ENCODE data around the gene LRP5. TPM values are rescaled to one million over a fixed set of nuclear protein-coding genes. Genes with fewer than 3 reads are reported as not detected.

Gene LRP5
- total RNA-seq, 2 experiments from 2014 or later = 22.3 to 23.3 TPM

DNA sequence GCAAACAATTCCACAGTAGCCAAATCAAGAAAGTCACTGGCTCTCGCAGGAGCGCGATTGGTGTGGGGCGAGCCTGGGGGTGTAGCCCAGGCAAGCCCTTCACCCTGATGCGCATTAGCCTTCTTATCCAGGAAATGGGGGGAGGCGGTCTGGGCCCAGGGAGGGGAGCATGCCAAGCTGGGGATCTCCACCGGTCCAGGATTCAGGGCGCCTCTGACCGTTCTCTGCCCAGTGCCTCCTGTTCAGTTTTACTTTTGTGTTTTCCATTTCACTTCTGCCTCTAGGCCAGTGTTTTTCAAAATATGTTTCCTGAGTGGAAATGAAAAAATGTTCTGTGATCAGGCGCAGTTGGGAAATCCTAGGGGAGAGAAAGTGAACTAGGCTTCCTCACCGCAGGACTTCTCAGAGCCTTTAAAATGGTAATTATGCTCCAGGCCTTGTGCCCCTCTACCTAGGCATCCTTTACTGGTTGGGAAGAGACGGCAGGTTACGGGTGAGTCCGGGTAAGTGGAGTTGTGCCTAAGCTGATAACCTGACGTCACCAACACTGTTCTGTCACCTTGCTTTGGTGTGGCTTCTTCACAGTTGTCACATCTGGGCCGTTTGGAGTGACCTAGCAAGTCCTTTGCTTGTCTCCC is 18.4 kb downstream of the LRP5 start:
- POLR2A ChIA-PET = interaction anchor here (0.6 to 1.3 kb wide), 6 partner anchors 9 to 129 kb away, joined by 3 to 5 read pairs (median 4); partner anchors contain the start of gene PPP6R3
- peaks cover 2% of the 10 kb centered on the region for H3K27me3 Mint-ChIP-seq
- peak overlapping the region; percentile 82 for H3K4me3 Mint-ChIP-seq
- peaks cover 71% of the 10 kb centered on the region for H3K4me1 Mint-ChIP-seq
- H3K27ac Mint-ChIP-seq = peak overlapping the region; percentile 91
- H3K36me3 Mint-ChIP-seq = peaks cover 8% of the 10 kb centered on the region
- ATAC-seq (ENCODE audit: low read depth) = peak; percentile 5
- no peaks in the 10 kb centered on the region for H3K9me3 Mint-ChIP-seq
- no peak for DNase-seq

DNA sequence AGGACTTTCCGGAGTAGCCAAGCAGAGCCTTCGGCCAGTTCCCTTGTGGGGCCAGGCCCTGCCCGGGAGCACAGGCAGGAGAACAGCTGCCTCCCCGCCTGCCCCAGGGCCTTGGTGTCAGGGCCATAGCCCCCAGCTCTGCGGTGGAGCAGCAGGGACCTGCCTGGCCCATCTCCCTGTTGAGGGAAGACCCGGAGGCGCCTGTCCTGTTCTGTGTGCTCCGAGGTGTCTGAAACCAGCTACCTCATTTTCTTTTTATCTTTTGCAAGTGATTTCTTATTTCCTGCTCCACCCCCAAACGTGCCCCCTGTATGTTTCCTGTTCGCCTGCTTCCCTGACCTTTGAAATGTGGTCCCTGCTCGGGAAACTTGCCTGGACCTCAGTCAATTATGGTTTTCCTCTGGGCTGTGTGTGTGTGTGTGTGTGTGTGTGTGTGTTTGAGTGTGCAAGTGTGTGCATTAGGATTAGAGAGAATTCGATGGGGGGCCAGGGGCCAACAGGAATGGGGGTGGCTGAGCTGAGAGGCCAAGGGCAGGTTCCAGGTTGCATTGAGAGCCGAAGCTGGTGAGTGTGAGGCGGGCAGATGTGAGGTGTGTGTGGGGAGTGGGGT is 19.1 kb downstream of the LRP5 start:
- POLR2A ChIA-PET = interaction anchor here (0.6 to 1.3 kb wide), 6 partner anchors 9 to 129 kb away, joined by 3 to 5 read pairs (median 4); partner anchors contain the start of gene PPP6R3
- Mint-ChIP-seq H3K9me3 (no peaks in the 10 kb centered on the region), H3K36me3 (peaks cover 8% of the 10 kb centered on the region), H3K4me1 (peaks cover 76% of the 10 kb centered on the region), H3K27ac (peak overlapping the region; percentile 91), H3K27me3 (peaks cover 2% of the 10 kb centered on the region), H3K4me3 (peak overlapping the region; percentile 82)
- peak; percentile 52 for DNase-seq
- peak; percentile 72 for ATAC-seq (ENCODE audit: low read depth)

DNA sequence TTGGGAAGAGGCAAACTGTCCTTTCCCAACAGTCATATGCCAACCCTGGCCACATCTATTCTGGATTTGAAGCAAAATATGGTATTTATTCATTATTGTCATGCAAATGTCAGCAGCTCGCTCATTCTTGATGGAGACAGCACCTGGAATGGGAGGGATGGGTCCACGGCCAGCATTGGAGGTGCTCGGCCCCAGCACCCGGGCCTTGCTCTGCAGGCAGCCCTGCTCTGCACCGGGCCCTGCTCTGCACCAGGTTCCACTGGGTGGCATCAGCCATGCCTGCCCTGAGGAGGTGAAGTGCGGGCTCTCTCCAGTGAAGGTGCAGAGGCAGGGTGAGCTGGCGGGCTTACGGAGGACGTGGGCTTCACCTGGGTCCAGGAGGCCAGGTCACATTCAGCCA is 19.8 kb downstream of the LRP5 start:
- POLR2A ChIA-PET = interaction anchor here (1.1 to 1.3 kb wide), 4 partner anchors 10 to 128 kb away, joined by 3 to 4 read pairs (median 4); partner anchors contain the start of gene PPP6R3
- Mint-ChIP-seq H3K27me3 (peaks cover 2% of the 10 kb centered on the region), H3K9me3 (no peaks in the 10 kb centered on the region), H3K27ac (peak overlapping the region; percentile 91), H3K36me3 (peaks cover 8% of the 10 kb centered on the region), H3K4me1 (peaks cover 81% of the 10 kb centered on the region), H3K4me3 (peak overlapping the region; percentile 12)
- no peak for DNase-seq
- ATAC-seq (ENCODE audit: low read depth) = no peak

DNA sequence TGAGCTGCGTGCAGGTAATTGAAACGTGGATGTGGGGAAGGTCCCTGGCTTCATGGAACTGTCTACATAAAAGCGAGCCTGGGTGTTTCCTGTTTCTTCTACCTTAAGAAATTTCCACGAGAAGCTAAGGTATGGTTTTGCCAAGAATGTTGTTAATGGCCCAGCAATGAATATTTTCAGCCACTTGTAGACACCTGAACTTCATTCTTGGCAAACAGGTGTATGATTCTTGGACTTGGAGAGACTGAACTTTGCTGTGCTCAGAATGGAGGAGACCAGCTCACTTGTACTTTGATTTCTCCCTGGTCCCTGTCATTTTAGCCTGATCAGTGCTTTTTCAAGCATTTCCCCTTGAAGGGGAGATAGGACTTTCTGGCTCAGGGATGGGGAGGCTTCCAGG is 20.8 kb downstream of the LRP5 start:
- peaks cover 8% of the 10 kb centered on the region for H3K36me3 Mint-ChIP-seq
- H3K27me3 Mint-ChIP-seq = peaks cover 2% of the 10 kb centered on the region
- ATAC-seq (ENCODE audit: low read depth) (no peak), DNase-seq (no peak)
- peaks cover 83% of the 10 kb centered on the region for H3K4me1 Mint-ChIP-seq
- peak overlapping the region; percentile 57 for H3K27ac Mint-ChIP-seq
- POLR2A ChIA-PET = interaction anchor here (1.2 kb wide), 1 partner anchor 9 kb away, joined by 3 read pairs; no protein-coding TSS in a partner anchor
- H3K4me3 Mint-ChIP-seq = peak overlapping the region; percentile 59
- no peaks in the 10 kb centered on the region for H3K9me3 Mint-ChIP-seq

DNA sequence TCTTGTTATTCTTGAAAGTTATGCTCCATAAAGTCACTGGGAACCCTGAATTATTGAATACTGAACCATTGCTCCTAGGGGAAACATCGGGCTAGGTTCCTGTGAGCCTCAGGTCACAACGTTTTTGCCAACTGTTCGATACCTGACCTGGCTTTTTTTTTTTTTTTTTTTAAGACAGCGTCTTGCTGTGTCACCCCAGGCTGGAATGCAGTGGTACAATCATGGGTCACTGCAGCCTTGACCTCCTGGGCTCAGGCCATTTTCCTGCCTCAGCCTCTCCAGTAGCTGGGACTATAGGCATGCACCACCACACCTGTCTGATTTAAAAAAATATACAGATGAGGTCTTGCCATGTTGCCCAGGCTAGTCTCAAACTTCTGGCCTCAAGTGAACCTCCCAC is 22.5 kb downstream of the LRP5 start:
- Mint-ChIP-seq H3K27ac (no peak overlapping the region), H3K4me1 (peaks cover 77% of the 10 kb centered on the region), H3K36me3 (peaks cover 8% of the 10 kb centered on the region), H3K4me3 (no peak overlapping the region), H3K9me3 (no peaks in the 10 kb centered on the region), H3K27me3 (no peaks in the 10 kb centered on the region)
- ATAC-seq (ENCODE audit: low read depth) (no peak), DNase-seq (no peak)
- POLR2A ChIA-PET = no interaction called here

DNA sequence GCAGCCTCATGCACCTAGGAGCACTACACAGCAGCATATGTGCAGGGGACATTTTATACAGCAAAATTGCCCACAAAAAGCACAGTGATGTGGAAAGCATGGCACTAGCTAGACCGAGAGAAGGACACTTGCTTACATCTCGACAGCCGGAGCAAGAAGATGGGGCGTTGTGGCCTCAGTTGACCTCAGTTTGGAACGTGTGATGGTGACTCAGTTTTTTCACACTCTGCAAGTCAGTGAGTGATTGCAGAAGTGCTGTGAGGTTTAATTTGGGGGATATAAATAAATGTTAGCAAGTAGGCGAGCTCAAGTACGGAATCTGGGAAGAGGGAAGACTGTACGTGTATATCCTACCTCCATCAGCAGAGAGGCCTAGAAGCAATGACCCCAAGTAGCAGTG is 23.3 kb downstream of the LRP5 start:
- DNase-seq (no peak), ATAC-seq (ENCODE audit: low read depth) (no peak)
- POLR2A ChIA-PET = no interaction called here
- peaks cover 75% of the 10 kb centered on the region for H3K4me1 Mint-ChIP-seq
- H3K4me3 Mint-ChIP-seq = peak overlapping the region; percentile 41
- peaks cover 8% of the 10 kb centered on the region for H3K36me3 Mint-ChIP-seq
- no peaks in the 10 kb centered on the region for H3K27me3 Mint-ChIP-seq
- peak overlapping the region; percentile 67 for H3K27ac Mint-ChIP-seq
- no peaks in the 10 kb centered on the region for H3K9me3 Mint-ChIP-seq

DNA sequence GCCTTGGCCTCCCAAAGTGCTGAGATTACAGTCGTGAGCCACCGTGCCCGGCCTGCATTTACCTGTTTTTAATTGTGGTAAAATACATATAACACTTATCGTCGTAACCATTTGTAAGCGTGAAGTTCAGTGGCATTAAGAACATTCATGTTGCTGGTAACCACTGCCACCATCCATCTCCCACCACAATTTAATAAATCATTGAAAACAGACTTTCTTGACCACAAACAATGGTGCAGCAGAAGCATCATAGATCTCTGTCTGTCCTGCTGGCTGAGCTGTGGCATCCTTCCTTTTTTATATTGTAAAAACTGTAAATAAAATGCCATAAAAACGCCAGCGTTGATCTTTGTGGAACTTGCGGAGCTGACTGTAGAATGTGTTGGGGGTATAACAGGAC is 24.3 kb downstream of the LRP5 start:
- POLR2A ChIA-PET = interaction anchor here (1.1 kb wide), 1 partner anchor 43 kb away, joined by 4 read pairs; no protein-coding TSS in a partner anchor
- ATAC-seq (ENCODE audit: low read depth) (no peak), DNase-seq (no peak)
- peaks cover 74% of the 10 kb centered on the region for H3K4me1 Mint-ChIP-seq
- no peaks in the 10 kb centered on the region for H3K9me3 Mint-ChIP-seq
- no peaks in the 10 kb centered on the region for H3K27me3 Mint-ChIP-seq
- peak overlapping the region; percentile 74 for H3K4me3 Mint-ChIP-seq
- H3K27ac Mint-ChIP-seq = peak overlapping the region; percentile 82
- H3K36me3 Mint-ChIP-seq = peaks cover 5% of the 10 kb centered on the region

DNA sequence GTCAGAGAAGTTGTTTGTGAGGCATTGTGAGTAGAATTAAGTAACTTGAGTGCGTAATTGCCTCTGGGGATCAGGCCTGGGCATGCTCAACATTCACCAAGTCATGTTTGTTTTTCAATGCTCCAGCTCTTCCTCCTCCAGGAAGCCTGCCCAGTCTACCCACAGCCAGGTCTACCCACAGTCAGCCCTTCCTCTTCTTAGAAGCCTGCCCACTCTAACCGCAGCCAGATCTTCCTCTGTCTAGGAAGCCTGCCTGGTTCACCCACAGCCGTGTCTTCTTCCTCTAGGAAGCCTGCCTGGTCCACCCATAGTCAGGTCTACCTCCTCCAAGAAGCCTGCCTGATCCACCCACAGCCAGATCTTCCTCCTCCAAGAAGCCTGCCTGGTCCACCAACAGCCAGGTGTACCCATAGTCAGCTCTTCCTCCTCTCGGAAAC is 25.0 kb downstream of the LRP5 start:
- no peak for ATAC-seq (ENCODE audit: low read depth)
- Mint-ChIP-seq H3K27me3 (no peaks in the 10 kb centered on the region), H3K9me3 (no peaks in the 10 kb centered on the region), H3K36me3 (peaks cover 5% of the 10 kb centered on the region), H3K4me1 (peaks cover 69% of the 10 kb centered on the region), H3K4me3 (peak overlapping the region; percentile 74), H3K27ac (peak overlapping the region; percentile 82)
- DNase-seq = no peak
- POLR2A ChIA-PET = interaction anchor here (1.1 kb wide), 1 partner anchor 43 kb away, joined by 4 read pairs; no protein-coding TSS in a partner anchor

DNA sequence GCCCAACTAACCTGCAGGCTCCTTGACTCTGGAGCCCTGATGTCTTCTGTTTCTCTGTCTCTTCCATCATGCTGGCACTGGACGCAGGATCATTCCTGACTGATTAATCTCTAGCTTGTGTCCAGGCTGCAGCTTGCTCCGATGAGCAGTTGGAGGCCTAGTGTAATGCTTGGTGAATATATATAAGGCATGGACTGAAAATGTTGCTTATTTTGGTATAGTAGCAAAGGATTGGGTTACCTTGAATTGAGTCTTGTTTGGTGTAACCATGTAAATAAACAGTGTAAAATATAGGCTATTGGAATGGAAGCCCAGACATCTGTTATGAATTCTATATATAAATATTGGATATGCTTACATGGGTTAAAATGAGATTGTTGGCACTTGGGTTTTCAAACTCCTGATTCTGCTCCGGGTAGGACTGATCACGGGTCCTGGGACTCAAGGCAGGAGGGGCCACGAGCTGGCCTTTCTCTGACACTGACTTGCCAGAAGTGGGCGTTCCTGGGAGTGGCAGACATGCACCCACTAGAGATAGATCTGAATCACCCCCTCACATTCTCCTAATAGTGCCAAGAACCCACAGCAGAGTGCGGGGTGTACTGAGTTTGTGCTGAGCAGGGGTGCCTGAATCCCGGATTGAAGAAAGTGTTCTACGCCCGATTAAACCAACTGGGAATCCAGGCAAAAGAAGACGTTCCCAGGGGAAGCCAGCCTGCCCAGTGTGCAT is 25.8 kb downstream of the LRP5 start:
- H3K4me3 Mint-ChIP-seq = peak overlapping the region; percentile 74
- H3K9me3 Mint-ChIP-seq = no peaks in the 10 kb centered on the region
- no peaks in the 10 kb centered on the region for H3K27me3 Mint-ChIP-seq
- POLR2A ChIA-PET = no interaction called here
- H3K36me3 Mint-ChIP-seq = peaks cover 5% of the 10 kb centered on the region
- no peak for ATAC-seq (ENCODE audit: low read depth)
- peak overlapping the region; percentile 82 for H3K27ac Mint-ChIP-seq
- no peak for DNase-seq
- H3K4me1 Mint-ChIP-seq = peaks cover 61% of the 10 kb centered on the region

DNA sequence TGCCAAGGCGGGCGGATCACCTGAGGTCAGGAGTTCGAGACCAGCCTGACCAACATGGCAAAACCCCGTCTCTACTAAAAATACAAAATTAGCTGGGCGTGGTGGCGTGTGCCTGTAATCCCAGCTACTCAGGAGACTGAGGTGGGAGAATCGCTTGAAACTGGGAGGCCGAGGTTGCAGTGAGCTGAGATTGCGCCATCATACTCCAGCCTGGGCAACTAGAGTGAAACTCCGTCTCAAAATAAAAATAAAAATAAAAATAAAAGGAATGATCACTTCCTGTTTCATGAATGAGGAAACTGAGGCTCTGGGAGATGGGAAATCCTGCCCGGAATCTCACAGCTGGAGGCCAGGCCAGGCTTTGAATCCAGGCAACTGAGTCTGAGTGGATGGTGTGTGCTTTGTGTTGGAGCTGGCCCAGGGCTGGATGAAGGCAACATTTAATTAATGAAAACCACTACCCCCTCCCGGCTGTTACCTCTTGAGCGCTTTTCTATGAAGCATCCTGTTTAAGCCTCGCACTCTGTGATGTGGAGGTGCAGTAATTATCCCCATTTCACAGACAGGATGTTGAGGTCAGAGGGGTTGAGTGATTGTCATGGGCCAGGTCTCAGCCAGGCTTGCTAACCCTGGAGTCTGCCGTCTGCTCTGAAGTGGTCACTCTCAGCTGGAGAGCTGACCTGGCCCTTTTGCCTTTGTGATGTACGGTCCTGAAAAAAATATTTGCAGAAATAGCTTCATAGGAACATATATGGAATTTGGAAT is 27.8 kb downstream of the LRP5 start:
- peak overlapping the region; percentile 86 for H3K27ac Mint-ChIP-seq
- peak overlapping the region; percentile 72 for H3K4me3 Mint-ChIP-seq
- H3K36me3 Mint-ChIP-seq = peaks cover 7% of the 10 kb centered on the region
- H3K9me3 Mint-ChIP-seq = no peaks in the 10 kb centered on the region
- DNase-seq (no peak), ATAC-seq (ENCODE audit: low read depth) (peak; percentile 87)
- no peaks in the 10 kb centered on the region for H3K27me3 Mint-ChIP-seq
- peaks cover 51% of the 10 kb centered on the region for H3K4me1 Mint-ChIP-seq
- POLR2A ChIA-PET = interaction anchor here (1.2 to 1.5 kb wide), 3 partner anchors 9 to 45 kb away, joined by 3 to 5 read pairs (median 4); no protein-coding TSS in a partner anchor

DNA sequence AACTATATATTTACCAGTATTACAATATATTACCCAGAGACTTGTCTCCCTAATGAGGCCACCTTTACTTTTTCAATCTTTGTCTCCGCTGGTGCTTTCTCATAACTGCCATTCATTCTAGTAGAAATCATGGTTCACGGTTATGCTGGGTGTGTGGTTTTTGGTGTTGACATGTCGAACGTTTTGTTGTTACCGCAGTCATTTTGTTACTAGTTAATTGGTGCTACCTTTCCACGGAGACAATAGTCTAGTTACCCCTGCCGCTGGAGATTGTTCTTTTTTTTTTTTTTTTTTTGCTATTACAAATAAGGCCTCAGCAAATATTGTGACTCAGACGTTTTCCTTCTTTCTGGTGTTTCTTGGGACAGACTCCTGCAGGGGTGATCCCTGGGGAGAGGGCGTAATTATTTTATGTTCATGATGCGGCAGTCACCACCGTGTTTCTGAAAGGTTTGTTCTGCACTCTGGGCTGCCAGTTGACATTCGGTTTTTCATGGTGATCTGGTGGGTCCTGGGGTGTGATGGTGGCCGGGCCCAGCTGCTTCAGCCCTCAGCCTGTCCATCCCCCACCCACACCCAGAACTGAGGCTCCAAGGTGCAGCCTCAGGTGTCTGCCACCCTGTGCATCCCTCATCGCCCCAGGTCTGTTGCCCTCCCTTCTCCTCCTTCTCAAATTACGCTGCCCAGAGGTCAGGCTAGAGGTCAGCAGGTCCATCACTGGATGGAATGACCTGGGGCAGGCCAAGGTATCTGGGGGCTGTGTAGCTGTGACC is 28.6 kb downstream of the LRP5 start:
- no peak for DNase-seq
- H3K4me3 Mint-ChIP-seq = peak overlapping the region; percentile 62
- ATAC-seq (ENCODE audit: low read depth) = peak; percentile 6
- no peaks in the 10 kb centered on the region for H3K27me3 Mint-ChIP-seq
- H3K27ac Mint-ChIP-seq = peak overlapping the region; percentile 77
- H3K4me1 Mint-ChIP-seq = peaks cover 51% of the 10 kb centered on the region
- POLR2A ChIA-PET = interaction anchor here (1.2 to 1.5 kb wide), 3 partner anchors 8 to 46 kb away, joined by 3 to 5 read pairs (median 4); no protein-coding TSS in a partner anchor
- H3K36me3 Mint-ChIP-seq = peaks cover 13% of the 10 kb centered on the region
- H3K9me3 Mint-ChIP-seq = no peaks in the 10 kb centered on the region
